WTC11 (cell line): ENCODE results near the gene TREM1. TPM values are rescaled to one million over a fixed set of nuclear protein-coding genes. Genes with fewer than 3 reads are reported as not detected.
A peak's percentile ranks its signal among the peaks of the same experiment; 100 is the strongest.

Source experiments
- ATAC-seq: fragments of 200-7000 bp; cut with Tn5 transposase; 2 replicates; pipeline ENCODE4 v1.10.0; 2021; ENCODE audit warnings: mild to moderate bottlenecking, moderate library complexity
- CTCF ChIA-PET: fragments of 300-600 bp; sonication (Branson Sonifier 250); formaldehyde crosslinking; loops from one replicate; lab custom pipeline; 2021; ENCODE audit warnings: antibody characterized with exemption; lab: Charles Lee
- POLR2A ChIA-PET: fragments of 350-600 bp; sonication (Branson Sonifier 250); formaldehyde crosslinking; loops from one replicate; lab custom pipeline; 2021; ENCODE audit warnings: antibody characterized with exemption; lab: Charles Lee
- DNase-seq: peaks from one replicate; pipeline ENCODE4 v3.0.0; 2021; ENCODE audit warnings: low spot score
- H3K27ac Mint-ChIP-seq: 2 replicates; pipeline ENCODE4 v1.8.0; 2021; ENCODE audit warnings: mixed read lengths
- H3K27me3 Mint-ChIP-seq: 2 replicates; pipeline ENCODE4 v1.8.0; 2021; ENCODE audit warnings: low read depth, mild to moderate bottlenecking, moderate library complexity, mixed read lengths
- H3K36me3 Mint-ChIP-seq: 2 replicates; pipeline ENCODE4 v1.8.0; 2021; ENCODE audit warnings: mixed read lengths
- H3K4me1 Mint-ChIP-seq: 2 replicates; pipeline ENCODE4 v1.8.0; 2022; ENCODE audit warnings: mixed read lengths
- H3K4me3 Mint-ChIP-seq: 2 replicates; pipeline ENCODE4 v1.8.0; 2021; ENCODE audit warnings: mild to moderate bottlenecking, moderate library complexity, mixed read lengths
- H3K9me3 Mint-ChIP-seq: 2 replicates; pipeline ENCODE4 v1.8.0; 2021; ENCODE audit warnings: mixed read lengths
- AFF4 ChIP-seq: sonication (generic); formaldehyde crosslinking; IDR thresholded peaks from 2 replicates; pipeline ENCODE4 v1.8.1; 2023; ENCODE audit warnings: mild to moderate bottlenecking, missing genetic modification reagents, borderline replicate concordance
- AR ChIP-seq: fragments of 250-450 bp; sonication (Bioruptor Pico); IDR thresholded peaks from 2 replicates; pipeline ENCODE4 v1.9.0; 2021; ENCODE audit warnings: mild to moderate bottlenecking
- ATF1 ChIP-seq: sonication (generic); formaldehyde crosslinking; IDR thresholded peaks from 2 replicates; pipeline ENCODE4 v1.8.1; 2023; ENCODE audit warnings: mild to moderate bottlenecking, moderate library complexity, missing genetic modification reagents
- E2F5 ChIP-seq: sonication (generic); formaldehyde crosslinking; IDR thresholded peaks from 2 replicates; pipeline ENCODE4 v1.8.1; 2022; ENCODE audit warnings: mild to moderate bottlenecking, moderate library complexity, missing genetic modification reagents
- GTF2I ChIP-seq: fragments of 250-450 bp; sonication (Bioruptor Pico); conservative IDR thresholded peaks from 2 replicates; pipeline ENCODE4 v1.4.0; 2021; ENCODE audit warnings: mild to moderate bottlenecking
- IRF2 ChIP-seq: sonication (generic); formaldehyde crosslinking; IDR thresholded peaks from 2 replicates; pipeline ENCODE4 v1.8.0; 2022; ENCODE audit warnings: low read depth, missing genetic modification reagents, borderline replicate concordance
- MLX ChIP-seq: sonication (generic); formaldehyde crosslinking; IDR thresholded peaks from 2 replicates; pipeline ENCODE4 v1.8.1; 2023; ENCODE audit warnings: mild to moderate bottlenecking, missing genetic modification reagents, moderate library complexity
- MYBL2 ChIP-seq: sonication (generic); formaldehyde crosslinking; IDR thresholded peaks from 2 replicates; pipeline ENCODE4 v1.8.1; 2023; ENCODE audit warnings: mild to moderate bottlenecking, moderate library complexity, missing genetic modification reagents
- NFYB ChIP-seq: sonication (generic); formaldehyde crosslinking; conservative IDR thresholded peaks from 2 replicates; pipeline ENCODE4 v1.8.0; 2022; ENCODE audit warnings: low read depth, missing genetic modification reagents
- NR2C2 ChIP-seq: sonication (generic); formaldehyde crosslinking; IDR thresholded peaks from 2 replicates; pipeline ENCODE4 v1.8.0; 2022; ENCODE audit warnings: mild to moderate bottlenecking, missing genetic modification reagents
- RELA ChIP-seq: sonication (generic); formaldehyde crosslinking; IDR thresholded peaks from 2 replicates; pipeline ENCODE4 v1.8.1; 2022; ENCODE audit warnings: missing genetic modification reagents, mild to moderate bottlenecking, borderline replicate concordance
- ZBTB43 ChIP-seq: sonication (generic); formaldehyde crosslinking; IDR thresholded peaks from 2 replicates; pipeline ENCODE4 v1.8.1; 2023; ENCODE audit warnings: mild to moderate bottlenecking, missing genetic modification reagents
- ZMAT4 ChIP-seq: fragments of 250-450 bp; sonication (Bioruptor Pico); IDR thresholded peaks from 2 replicates; pipeline ENCODE4 v1.9.0; 2021; ENCODE audit warnings: mild to moderate bottlenecking
- ZNF317 ChIP-seq: sonication (generic); formaldehyde crosslinking; IDR thresholded peaks from 2 replicates; pipeline ENCODE4 v1.8.1; 2023; ENCODE audit warnings: low read depth, mild to moderate bottlenecking, moderate library complexity, missing genetic modification reagents, borderline replicate concordance
- ZSCAN18 ChIP-seq: fragments of 250-450 bp; sonication (Bioruptor Pico); IDR thresholded peaks from 2 replicates; pipeline ENCODE4 v2.1.2; 2022; ENCODE audit warnings: mild to moderate bottlenecking, moderate library complexity
- total RNA-seq: library from RNA; stranded (reverse); gene quantifications from 3 replicates; pipeline ENCODE4 v1.2.3, GENCODE V29; 2021

The TREM1 gene
- total RNA-seq, 1 experiment from 2014 or later: not detected

- DNase-seq: no peak
- peak overlapping the region; percentile 58 for H3K4me3 Mint-ChIP-seq
- peaks cover 15% of the 10 kb centered on the region for H3K27me3 Mint-ChIP-seq
- ATAC-seq: peak; percentile 9; the same call in 1 of the 2 replicates
- POLR2A ChIA-PET: no interaction called here
- no peaks in the 10 kb centered on the region for H3K36me3 Mint-ChIP-seq
- TF ChIP-seq ZNF317 (CRISPR knock-in tag): no peak
- TF ChIP-seq NFYB (CRISPR knock-in tag): no peak
- no peak for TF ChIP-seq ZSCAN18 (CRISPR knock-in tag)
- no peak for TF ChIP-seq AR (CRISPR knock-in tag)
- no peak for TF ChIP-seq ATF1 (CRISPR knock-in tag)
- TF ChIP-seq MLX (CRISPR knock-in tag): no peak
- CTCF ChIA-PET: interaction anchor here (0.6 to 2.3 kb wide), 23 partner anchors 9 to 363 kb away, joined by 3 to 25 read pairs (median 4); partner anchors contain the start of genes NCR2, TREML2 and TREML4
- H3K9me3 Mint-ChIP-seq: no peaks in the 10 kb centered on the region
- H3K4me1 Mint-ChIP-seq: peaks cover 20% of the 10 kb centered on the region
- no peak overlapping the region for H3K27ac Mint-ChIP-seq
Measured at GRCh38 chr6:41318261-41318653, 31.8 kb upstream of the TREM1 start.

- ATAC-seq (no peak), DNase-seq (no peak)
- no peak overlapping the region for H3K27ac Mint-ChIP-seq
- H3K9me3 Mint-ChIP-seq: no peaks in the 10 kb centered on the region
- POLR2A ChIA-PET: no interaction called here
- H3K36me3 Mint-ChIP-seq: no peaks in the 10 kb centered on the region
- H3K4me1 Mint-ChIP-seq: peaks cover 20% of the 10 kb centered on the region
- H3K27me3 Mint-ChIP-seq: peaks cover 24% of the 10 kb centered on the region
- CTCF ChIA-PET: no interaction called here
- H3K4me3 Mint-ChIP-seq: no peak overlapping the region
- TF ChIP-seq NR2C2 (CRISPR knock-in tag) (no peak), E2F5 (no peak), IRF2 (no peak), AFF4 (CRISPR knock-in tag) (no peak), ZSCAN18 (CRISPR knock-in tag) (no peak), MYBL2 (CRISPR knock-in tag) (no peak), RELA (CRISPR knock-in tag) (no peak), ZMAT4 (CRISPR knock-in tag) (no peak), ATF1 (CRISPR knock-in tag) (no peak), ZBTB43 (CRISPR knock-in tag) (no peak), GTF2I (CRISPR knock-in tag) (no peak)
Measured at GRCh38 chr6:41315943-41316620, 29.6 kb upstream of the TREM1 start.
